T1000 (cell line): ENCODE results near the gene POLR3F.
"Not testable (repeated sequence)": the region's sequence is repeated elsewhere in the genome, so short reads cannot be mapped to it uniquely, and the experiment has no call there.

ENCODE experiments used
- DNase-seq: peaks from one replicate; lab custom pipeline; 2025; ENCODE audit warnings: mixed read lengths; lab: John Stamatoyannopoulos, UW

Gene POLR3F

DNA sequence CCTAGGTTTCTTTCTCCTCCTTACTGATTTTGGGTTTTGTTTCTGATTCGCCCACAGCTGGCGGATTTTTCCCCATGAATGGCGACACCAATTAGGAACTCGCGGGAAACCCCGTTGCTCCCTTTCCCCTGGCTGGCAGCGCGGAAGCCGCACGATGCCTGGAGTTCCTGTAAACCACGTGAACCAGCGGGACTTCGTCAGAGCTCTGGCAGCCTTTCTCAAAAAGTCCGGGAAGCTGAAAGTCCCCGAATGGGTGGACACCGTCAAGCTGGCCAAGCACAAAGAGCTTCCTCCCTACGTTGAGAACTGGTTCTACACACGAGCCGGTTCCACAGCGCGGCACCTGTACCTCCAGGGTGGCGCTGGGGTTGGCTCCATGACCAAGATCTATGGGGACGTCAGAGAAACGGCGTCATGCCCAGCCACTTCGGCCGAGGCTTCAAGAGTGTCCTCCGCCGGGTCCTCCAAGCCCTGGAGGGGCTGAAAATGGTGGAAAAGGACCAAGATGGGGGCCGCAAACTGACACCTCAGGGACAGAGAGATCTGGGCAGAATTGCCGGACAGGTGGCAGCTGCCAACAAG, 37.4 kb downstream of the POLR3F start:
- no peak for DNase-seq

DNA sequence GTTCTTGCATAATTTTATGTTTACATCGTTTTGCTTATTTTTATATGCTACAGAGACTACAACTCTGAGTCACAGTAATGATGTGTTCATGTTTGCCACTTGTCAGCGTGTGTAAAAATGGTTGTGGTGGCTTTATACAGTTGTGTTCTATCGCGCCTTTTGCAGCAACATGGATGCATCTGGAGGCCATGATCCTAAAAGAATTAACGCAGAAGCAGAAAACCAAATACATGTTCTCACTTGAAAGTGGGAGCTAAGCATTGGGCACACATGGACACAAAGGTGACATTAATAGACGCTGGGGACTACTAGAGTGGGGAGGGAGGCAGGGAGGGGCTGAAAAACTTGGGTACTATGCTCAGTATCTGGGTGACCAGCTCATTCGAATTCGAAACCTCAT, 39.6 kb downstream of the POLR3F start:
- DNase-seq, result no peak

DNA sequence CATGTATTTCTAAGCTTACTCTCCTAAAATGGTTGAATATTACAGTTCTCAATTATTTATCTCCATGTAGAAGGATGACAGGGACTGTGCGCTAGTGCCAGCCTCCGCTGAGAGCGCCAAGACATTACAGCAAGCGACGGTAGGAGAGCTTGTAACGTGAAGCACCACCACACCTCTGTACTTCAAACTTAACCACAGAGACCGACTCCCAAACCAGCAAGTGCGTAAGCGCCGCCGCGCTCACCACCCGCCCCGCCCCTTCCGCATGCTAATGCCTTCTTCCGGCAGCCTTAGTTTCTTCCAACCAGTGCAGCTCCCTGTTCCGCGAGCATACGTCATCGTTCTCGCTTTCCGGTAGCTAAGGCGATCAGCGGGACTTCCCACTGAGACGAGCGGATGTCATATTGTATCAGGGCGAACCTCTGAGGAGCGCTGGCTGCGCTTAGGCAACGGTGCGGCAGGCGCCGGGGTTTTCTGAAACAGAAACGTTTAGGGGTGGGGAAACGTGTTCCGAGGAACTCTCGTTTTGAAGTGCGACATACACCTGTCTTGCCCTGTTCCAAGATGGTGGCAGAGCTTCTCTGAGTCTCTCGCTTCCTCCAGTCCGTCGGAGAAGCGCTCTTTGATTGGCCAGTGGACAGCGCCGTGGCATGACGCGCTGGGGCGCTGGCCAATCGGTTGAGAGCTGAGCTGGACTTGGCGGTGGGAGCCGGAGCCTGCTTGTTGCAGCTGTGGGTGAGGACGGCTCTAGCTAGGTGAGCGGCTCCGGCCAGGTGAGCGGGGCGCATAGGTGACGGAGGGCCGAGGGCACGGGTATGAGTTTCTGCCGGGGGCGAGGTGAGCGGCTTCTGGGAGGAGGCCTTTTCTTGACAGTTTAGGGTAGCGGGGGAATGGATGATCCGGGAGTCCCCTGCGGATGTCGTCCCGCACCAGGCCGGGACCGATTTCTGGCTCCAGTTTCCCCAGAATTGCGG, 40.3 kb downstream of the POLR3F start, which contains the start of gene SEC23B:
Gene SEC23B (plus strand): TSS at position 723 of the 974 bp plus-strand sequence. CDS start 2,896 bp downstream, outside the sequence.
- peak; percentile 85 for DNase-seq

DNA sequence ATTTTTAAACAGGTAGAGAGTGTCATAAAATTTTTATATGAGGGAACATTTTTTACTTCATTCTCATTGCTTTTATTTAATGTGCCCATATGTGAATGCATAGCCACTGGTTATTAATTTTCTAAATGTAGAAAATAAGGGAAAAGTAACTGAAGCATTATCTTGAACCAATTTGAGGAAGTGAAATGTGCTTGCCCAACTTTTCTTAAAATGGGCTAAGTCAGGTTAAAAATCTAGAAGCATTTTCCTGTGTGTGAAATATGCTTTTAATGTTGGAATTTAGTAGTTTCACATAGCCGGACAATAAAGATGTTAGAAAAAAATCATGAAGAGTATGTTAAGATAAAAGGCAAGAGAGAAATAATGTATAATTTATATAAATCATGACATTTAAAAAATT, 44.4 kb downstream of the POLR3F start:
- no peak for DNase-seq

- no peak for DNase-seq
Observed at GRCh38 chr20:18513208-18513607, 46.0 kb downstream of the POLR3F start.

- DNase-seq, result no peak
Observed at GRCh38 chr20:18514127-18514526, 46.9 kb downstream of the POLR3F start.

DNA sequence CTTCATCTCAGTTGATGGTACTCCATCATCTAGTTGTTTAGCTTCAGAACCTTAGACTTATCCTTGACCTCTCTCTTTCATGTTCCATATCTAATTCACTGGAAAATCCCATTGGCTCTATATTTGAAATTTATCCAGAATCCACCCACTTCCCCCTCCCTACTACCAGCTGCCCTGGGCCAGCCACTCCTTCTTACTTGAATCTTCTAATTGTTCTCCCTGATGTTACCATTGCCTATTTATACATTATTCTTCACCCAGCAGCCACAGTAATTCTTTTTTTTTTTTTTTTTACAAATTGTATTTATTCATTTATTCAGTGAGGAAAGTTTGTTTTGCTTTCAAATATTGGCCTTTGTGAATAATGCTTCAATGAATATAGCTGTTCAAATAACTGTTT, 48.8 kb downstream of the POLR3F start:
- no peak for DNase-seq

- DNase-seq, result not testable (repeated sequence)
Observed at GRCh38 chr20:18522066-18522465, 54.9 kb downstream of the POLR3F start.

GRCh38 chr20:18523066-18523465, 55.9 kb downstream of the POLR3F start:
- no peak for DNase-seq

- DNase-seq, result peak; percentile 25
Observed at GRCh38 chr20:18524646-18525045, 57.5 kb downstream of the POLR3F start.

GRCh38 chr20:18526761-18527160, 59.6 kb downstream of the POLR3F start:
- DNase-seq, result not testable (repeated sequence)

DNA sequence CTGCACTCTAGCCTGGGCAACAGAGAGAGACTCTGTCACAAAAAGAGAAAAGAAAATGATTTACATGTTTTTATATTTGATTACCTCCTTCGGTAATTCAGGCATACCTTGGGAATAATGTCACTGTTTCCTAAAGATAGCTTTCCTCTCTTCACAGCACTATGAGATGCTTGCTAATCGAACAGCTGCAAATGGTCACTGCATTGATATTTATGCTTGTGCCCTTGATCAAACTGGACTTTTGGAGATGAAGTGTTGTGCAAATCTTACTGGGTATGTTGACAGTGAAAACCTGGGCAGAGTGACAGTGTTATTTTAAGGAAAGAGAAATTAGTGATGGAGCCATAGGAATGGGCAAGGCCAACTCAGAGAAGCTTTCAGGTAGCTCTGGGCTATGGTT, 60.1 kb downstream of the POLR3F start:
- DNase-seq, result no peak

GRCh38 chr20:18527836-18528235, 60.6 kb downstream of the POLR3F start:
- DNase-seq, result no peak

GRCh38 chr20:18529041-18529440, 61.9 kb downstream of the POLR3F start:
- no peak for DNase-seq

- DNase-seq, result no peak
Observed at GRCh38 chr20:18532626-18533025, 65.4 kb downstream of the POLR3F start.

- DNase-seq, result no peak
Observed at GRCh38 chr20:18533491-18533890, 66.3 kb downstream of the POLR3F start.

DNA sequence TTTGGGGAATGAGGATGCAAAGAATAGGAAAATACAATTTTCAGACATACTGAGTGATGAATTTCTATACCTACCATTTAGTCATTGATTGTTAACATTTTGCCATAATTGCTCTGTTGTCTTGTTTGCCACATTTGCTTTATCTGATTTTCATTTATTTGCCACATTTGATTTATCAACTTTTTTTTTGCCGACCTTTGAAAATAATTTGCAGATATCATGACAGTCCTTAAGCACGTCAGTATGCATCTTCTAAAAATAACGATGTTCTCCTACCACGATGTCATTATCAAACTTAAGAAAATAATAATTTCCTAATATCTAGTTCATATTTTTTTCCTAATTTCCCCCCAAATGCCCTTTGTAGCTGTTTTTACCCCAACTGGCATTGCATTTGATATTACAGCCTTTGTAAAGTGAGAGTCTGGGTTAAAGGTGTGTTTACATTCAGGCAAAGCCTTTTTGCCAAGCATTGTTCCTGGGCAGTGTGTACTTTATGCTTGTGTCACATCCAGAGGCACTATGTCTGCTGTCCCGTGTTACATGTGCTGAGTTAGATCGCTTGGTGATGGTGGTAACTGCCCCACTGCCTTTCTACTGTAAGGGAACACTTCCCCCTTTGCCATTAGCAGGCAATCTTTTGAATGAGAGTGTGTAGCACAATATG, 66.9 kb downstream of the POLR3F start:
- DNase-seq, result no peak
